HL-60/S4 treated with phorbol 12-myristate 13-acetate at 8.2 ng/mL for 4 days and 3 days (cell line): ENCODE results near the gene SPATS2L.

ENCODE experiments used
- in situ Hi-C: fragments of 300-500 bp; cut with MboI; formaldehyde crosslinking; loops from 2 replicates; pipeline ENCODE4 v1.15.0; 2022; ENCODE audit warnings: low sequenced_read_pairs

Gene SPATS2L

DNA sequence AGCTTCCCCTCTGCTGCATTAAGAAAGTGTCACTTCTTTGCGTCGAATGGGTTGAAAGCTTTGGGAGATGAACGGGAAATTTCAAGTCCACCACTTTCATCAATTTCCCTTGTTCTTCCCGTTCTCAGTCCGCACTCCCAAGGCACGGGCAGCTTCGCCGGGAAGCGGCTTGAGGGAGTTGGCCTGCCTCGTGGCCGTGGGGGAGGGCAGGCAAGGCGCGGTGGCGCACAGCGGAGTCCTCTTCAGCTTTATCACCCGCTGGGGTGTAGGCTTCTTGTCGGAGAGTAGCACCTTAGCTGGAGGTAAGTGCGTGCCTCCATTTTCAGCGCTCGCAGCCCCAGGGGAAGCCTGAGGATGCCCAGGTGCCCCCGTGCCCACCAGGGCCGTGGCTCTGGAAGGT, 183.5 kb downstream of the SPATS2L start:
- in situ Hi-C loops, result loop anchor here (25.0 kb wide), 1 partner anchor 528 kb away; the partner anchor contains the start of genes MAIP1 and TYW5

DNA sequence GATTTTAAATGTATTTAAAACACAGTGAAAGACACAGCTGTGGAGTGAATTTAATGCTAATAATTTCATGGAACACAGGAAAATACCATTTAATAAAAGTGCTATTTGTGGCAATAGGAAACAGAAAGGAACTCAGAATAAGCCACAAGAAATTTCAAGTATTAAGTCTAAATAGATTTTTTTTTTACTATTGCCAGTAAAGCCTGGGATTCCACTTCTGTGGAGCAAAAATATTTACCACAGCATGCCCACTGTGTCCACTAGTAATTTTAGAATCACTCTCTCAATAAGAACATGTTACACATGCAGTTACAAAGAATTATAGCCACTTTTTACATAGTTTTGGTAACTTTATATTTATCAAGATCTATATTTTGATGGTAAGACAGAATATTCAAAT, 186.2 kb downstream of the SPATS2L start:
- in situ Hi-C loops, result loop anchor here (25.0 kb wide), 1 partner anchor 530 kb away; the partner anchor contains the start of genes MAIP1 and TYW5

DNA sequence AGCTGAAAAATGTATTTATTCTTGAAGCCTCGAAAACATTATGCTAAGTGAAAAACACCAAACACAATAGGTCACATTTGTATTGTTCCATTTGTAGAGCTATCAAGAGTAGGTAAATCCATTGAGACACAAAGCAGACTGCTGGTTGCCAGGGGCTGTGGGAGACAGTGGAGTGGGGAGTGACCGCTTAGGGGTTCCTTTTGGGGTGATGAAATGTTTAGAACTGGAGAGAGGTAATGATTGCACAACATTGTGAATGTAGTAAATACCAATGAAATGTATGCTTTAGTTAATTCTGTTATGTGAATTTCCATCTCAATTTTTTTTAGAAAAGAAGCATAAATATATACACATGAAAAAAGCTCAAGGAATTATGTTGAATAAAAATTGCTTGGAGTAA, 187.6 kb downstream of the SPATS2L start:
- in situ Hi-C loops, result loop anchor here (25.0 kb wide), 1 partner anchor 532 kb away; the partner anchor contains the start of genes MAIP1 and TYW5

DNA sequence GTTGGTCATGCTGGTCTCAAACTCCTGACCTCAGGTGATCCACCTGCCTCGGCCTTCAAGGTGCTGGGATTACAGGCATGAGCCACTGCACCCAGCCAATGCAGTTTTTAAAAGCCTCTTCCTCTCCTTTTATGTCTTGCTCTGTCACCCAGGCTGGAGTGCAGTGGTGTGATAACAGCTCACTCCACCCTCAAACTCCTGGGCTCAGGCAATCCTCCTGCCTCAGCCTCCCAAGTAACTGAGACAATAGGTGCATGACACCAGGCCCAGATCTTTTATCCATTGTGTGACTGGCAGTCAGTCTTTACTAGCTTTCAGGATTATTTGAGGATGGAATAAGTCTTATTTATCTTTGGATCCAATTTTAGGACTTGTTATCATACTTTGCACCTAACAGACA, 190.2 kb downstream of the SPATS2L start:
- in situ Hi-C loops, result loop anchor here (25.0 kb wide), 1 partner anchor 534 kb away; the partner anchor contains the start of genes MAIP1 and TYW5

DNA sequence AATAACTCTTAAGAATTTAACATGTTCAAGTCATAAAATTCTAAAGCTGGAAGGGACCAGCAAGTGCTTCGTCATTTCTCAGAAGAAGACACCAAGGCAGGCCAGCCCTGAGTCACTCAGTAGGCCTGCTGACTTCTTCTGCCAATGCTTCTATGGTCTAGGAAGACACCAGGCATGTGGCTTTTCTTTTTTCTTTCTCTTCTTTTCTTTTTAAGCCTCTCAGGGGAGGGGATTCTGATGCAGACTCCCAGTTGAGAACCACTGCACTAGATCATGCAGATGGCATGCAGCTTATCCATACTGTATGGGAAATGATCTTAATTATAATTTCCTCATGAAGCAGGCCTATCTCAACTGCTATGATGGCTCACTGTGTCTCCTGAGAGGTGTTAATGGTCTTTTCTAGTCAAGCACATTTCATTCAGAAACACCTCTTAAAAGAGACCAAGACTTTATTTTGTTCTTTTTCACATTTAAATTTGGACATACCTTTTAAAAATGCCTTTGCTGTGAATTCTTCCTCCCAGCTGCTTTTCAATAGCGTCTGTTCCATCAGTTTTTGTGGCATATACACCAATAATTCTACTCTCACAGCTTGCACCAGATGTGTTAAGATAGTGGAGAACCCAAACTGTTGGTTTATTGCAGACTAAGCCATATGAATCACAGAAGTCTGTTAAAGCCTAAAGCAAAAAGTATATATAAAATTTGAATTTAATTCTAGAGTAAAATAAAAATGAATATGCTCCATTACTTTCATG, 192.1 kb downstream of the SPATS2L start:
- in situ Hi-C loops, result loop anchor here (25.0 kb wide), 1 partner anchor 536 kb away; the partner anchor contains the start of genes MAIP1 and TYW5

DNA sequence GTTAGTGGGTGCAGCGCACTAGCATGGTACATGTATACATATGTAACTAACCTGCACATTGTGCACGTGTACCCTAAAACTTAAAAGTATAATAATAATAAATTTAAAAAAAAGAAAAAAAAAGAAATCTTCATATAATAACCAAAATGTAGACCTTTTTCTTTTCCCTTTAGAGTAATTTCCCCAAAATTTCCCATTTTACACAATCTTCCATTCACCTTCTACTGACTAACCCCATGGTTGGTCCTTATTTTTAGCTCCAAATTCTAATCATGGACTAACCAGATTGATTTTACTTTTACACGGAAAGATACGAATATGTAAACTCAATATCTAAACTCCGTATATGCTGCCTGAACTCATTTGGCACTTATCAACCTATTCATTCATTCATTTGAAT, 195.7 kb downstream of the SPATS2L start:
- in situ Hi-C loops, result no loop called here

DNA sequence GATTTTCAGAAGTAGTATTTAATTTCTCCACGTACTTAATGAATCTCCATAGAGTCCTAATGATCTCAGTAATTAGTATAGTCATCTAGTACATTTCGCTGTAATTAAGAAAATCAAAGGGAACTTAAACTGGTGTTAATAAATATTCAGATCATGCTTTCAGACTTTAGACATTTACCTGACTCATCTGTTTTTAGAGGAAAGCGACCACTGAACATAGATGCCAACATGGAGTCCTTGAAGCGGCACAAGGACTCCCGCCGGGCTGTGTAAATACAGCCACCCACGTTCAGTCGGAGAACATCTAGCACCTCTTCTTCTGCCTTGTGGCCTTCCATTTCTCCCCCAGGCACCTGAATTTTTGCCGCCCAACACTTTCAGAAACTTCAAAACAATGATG, 200.2 kb downstream of the SPATS2L start:
- in situ Hi-C loops, result no loop called here

DNA sequence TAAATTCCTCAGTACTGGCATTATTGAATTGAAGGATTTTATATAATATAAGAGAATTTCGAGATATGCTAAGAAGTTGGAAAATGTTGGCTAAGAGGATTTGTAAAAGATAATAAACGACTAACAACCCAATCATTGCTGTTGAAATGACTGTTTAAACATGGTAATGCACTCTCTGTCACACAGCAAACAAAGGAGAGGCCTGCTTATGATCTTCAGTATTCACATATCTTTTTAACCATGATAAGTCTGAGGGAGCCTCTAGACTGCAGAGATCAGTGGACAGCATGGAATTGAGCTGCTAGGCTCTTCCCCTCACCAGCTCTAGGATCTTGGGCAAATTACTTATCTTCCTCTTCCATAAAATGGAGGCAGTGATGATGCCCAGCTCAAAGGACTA, 200.7 kb downstream of the SPATS2L start:
- in situ Hi-C loops, result no loop called here

DNA sequence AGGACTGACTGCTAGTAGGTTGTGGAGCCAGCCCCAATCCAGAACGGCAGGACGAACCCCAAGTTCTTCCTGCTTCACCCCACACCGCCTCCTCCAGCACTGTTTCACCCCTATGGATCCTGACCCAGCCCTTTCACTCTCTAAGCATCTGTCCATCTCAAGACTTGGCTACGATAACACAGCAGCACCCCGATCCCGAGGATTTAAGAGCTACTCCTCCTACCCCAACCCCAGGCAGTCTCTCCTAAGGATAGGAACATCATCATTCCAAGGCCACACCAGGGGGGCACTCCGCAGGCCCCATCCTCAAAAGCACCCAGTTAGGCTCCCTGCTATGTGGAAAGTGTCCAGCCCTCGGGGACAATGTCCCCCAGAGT, 202.7 kb downstream of the SPATS2L start:
- in situ Hi-C loops, result no loop called here

DNA sequence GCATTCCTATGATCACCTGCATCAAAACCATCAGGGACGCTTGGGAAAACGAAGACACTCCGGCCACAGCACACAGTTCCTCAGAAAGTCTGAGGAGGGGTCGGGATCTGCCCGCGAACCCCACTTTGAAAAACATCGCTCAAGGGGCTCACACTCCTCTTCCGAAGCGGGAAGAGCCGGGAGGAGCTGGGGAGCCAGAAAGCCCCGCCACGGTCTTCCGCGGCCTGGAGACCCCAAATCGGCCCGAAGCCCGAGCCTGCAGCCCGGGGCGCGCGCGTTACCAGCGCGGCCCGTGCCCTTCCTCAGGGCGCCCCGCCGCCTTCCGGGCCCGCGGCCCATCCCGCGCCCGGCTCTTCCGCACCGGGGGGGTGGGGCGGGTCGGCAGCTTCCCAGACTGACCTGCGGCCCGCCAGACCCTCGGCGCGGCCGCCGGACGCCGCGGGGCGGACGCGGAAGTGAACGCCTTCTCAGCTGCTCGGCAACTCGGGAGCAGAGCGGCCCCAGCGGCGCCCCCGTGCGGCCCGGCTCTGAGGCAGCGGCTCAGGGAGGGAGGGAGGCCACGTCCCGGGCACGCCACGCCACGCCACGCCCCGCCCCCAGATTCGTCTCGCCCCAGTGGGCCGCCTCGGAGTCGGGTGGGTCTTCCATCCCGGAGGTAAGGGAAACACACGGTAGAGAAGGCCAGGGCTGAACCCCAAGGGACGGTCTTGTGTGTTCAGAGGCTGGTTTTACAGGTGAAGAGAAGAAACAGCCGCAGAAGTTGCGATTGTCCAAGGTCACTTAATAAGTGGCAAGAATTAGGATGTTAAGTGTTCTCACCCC, 203.3 kb downstream of the SPATS2L start, which contains the start of gene KCTD18:
Gene KCTD18, minus strand, starts transcription at position 457 of the 822 bp plus-strand sequence. CDS start 3,052 bp downstream, outside the sequence.
- in situ Hi-C loops, result no loop called here

DNA sequence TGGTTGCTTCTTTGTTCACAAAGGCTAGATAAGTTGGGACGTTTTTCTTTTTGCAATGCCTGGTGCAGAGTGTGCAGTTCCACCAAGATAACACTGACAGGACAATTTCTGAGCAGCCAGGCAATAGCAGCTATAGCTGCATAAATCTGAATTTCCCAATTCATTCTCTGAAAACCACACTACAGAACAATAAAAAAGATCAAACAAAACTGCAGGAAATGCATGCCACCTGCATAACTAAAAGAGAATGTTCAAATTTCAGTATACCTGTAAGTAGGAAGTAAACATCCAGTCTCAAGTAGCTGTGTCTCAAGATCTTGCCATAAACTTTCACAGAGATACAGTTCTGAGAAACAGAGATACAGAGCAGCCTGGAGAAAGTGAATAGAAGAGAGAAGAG, 208.7 kb downstream of the SPATS2L start:
- in situ Hi-C loops, result no loop called here

DNA sequence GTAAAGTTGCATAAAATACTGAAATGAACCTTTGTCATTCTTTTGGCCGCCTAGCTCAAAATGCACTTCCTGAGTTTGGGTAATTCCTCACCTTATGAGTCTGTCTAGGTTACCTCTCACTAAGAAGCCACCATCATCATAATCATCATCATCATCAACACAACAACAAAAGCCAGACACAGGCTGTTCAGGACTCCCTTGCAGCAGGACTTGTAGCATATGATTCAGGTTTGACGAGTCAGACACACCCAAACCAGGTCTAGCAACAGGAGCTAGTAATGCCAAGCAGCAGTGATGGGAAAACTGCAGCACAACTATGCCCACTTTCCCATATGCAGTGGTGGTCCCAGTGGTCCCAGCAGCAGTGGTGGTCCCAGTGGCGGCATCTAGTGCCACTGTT, 216.7 kb downstream of the SPATS2L start:
- in situ Hi-C loops, result no loop called here

DNA sequence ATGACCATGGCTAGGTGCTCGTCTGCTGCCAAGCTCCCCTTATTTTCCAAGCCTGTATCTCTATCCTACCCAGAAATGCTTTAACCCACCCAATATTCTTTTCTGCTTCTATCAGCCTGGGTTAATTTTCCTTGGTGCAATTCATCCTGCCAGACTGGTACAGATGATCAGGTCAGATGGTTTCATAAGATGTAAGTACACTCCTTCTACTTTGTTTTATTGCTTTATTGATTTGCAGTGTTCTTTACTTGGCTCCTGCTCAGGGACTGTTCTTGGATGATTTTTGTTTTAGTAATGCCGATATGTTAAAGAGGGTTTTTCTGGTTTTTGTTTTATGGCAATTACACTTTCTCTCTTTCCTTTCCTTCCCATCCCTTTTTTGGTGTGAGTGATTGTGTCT, 217.1 kb downstream of the SPATS2L start:
- in situ Hi-C loops, result no loop called here

DNA sequence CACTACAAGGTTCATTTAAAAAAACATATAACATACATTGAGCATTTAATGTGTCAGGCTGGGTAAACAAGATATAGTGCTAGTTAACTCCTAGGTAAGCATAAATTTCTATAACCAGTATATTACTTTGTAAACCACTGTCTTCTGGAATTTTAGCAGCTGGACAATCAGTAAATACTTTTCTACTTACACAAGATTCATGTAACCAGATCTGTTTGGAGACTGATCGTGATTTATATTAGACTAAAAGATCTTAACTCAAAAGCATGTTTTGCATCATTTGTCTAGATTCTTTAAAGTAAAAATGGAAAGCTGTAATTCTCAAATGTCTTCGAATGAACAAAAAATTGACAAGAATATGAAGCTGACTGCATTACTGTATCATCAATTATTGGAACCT, 218.6 kb downstream of the SPATS2L start:
- in situ Hi-C loops, result no loop called here

DNA sequence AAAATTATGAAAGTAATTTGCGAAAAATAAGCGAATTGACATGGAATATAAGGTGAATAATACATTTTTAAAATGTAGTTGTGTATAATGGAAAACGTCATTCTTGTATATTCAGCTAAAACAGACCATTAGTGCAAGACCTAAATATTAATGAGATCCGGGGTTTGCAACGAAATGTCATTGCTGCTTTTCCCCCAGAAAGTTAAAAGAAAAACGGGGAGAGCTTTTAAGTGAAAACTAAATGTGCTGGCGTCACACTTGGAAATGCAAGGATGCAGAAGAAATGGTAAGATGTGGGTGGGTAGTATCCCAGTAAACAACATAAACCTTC, 219.0 kb downstream of the SPATS2L start:
- in situ Hi-C loops, result no loop called here

DNA sequence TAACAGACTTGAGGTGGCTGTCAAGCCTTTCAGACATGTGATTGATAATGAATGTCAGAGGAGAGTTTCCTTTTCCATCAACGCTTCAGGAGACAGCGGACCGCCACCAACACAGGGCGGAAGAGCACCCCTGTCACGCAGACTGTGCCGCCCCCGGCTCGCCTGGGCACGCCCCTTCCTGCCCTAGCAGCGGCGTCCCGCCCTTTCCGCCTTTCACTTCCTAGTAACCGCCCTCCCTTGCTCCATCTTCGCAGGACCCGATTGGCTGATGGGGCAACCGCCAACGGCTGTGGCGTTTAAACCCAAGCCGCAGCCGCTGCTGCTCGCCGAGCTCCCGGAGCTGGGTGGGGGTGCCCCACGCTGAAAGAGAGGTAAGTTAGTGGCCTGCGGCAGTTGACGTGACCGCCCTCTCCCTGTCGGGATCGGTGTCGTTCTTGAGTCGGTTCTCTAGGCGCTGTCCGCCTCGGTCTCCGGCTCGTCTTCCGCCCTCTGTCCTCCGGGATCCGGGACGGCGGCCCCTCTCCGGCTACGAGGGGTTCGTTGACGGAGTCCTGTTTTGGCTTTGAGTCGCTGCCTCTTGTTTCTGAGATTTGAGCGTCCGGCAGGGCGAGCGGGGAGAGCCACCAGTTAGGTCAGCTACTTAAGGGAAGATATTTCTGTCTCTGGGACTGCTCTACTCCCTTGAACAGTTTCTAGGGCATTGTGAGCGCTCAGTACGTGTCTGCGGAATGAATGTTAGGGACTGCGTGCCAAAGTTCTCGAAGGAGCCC, 219.6 kb downstream of the SPATS2L start, which contains the start of gene SGO2:
Gene SGO2, plus strand, starts transcription at position 326 of the 770 bp plus-strand sequence. CDS start 6,769 bp downstream, outside the sequence.
- in situ Hi-C loops, result no loop called here

DNA sequence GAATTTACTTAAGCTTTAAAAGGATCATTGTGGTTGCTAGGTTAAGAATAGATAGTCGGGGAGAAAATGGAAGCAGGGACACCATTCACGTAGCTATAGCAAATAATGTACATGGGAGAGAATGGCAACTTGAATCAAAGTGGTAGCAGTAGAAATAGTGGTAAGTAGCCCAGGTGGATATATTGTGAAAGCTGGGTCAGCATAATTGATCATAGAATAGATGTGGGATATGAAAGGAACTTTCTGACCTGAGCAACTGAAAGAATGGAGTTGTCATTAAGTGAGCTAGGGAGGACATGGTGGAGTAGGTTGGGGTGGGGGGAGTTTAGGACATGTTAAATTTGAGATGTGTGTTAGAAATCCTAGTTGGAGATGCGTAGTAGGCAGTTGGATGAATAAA, 221.7 kb downstream of the SPATS2L start:
- in situ Hi-C loops, result no loop called here
